HG03521 (cell line): ENCODE measurements around the gene DOK5.
"Not testable (repeated sequence)": the region's sequence is repeated elsewhere in the genome, so short reads cannot be mapped to it uniquely, and the experiment has no call there.

Source experiments
- ATAC-seq: cut with Tn5 transposase; IDR thresholded peaks from one replicate; pipeline ENCODE4 v1.9.1; 2021; ENCODE audit warnings: mild to moderate bottlenecking, moderate library complexity; ENCODE audit not compliant: unreplicated experiment

The DOK5 gene

DNA sequence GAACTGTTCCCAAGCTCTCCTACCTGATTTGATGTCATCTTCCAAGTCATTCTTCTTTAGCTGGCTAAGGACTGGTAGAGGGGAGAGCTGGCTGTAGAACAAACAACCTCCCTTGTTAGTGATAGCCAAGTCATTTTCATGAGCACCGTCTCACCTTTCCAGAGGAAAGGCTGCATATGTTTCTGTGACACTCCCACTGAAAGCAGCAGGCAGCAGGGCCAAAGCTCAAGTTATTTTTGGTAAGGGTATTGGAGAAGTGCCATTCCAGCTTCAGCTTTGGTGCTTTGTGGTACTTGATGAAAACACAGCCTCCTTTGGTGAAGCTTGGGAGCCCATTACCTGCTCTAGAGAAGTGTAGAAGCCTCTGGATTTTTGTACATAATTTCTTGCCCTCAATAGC lies 5.4 kb upstream of the DOK5 start:
- no peak for ATAC-seq

DNA sequence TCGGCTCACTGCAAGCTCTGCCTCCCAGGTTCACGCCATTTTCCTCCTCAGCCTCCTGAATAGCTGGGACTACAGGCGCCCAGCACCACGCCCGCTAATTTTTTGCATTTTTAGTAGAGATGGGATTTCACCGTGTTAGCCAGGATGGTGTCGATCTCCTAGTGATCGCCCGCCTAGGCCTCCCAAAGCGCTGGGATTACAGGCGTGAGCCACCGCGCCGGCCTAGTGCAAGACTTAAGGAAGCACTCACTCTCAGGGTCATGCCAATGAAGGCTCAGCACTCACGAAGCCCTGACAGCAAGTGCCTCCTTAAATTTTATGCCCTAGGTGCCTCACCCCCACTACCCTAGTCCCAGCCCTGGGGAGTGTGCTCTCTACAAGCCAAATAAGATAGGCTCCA lies 4.7 kb upstream of the DOK5 start:
- ATAC-seq, result no peak

DNA sequence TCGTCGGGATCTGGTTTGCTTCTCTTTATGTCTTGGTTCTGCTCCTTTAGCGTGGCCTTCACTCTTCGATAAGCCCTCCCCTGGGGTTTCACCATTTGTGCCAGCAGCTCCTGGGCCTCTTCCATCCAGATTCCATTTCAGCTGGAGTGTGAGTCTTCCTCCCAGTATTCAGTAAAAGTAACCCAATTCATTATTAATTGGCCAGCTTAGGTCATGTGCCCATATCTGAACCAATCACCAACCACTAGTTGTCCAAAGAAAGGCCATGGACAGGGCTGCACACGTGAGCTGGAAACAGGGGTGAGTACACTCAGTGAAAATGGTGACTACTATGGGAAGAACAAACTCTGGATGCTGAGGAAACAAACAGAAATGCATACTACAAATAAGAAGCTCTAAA lies 2.8 kb upstream of the DOK5 start:
- ATAC-seq, result no peak

DNA sequence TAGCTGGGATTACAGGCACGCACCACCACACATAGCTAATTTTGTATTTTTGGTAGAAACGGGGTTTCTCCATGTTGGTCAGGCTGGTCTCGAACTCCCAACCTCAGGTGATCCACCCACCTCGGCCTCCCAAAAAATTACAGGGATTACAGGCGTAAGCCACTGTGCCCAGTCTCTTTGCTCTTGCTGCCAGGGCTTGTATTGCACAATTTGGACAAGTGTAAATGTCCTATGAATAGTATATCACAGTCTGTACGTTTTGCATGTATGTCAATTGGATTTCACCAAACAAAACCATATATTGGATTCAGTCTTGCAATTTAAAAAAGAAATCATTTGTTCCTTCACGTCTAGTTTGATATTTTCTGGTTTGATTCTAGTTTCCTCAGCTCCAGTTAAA lies 2.1 kb upstream of the DOK5 start:
- ATAC-seq, result no peak

DNA sequence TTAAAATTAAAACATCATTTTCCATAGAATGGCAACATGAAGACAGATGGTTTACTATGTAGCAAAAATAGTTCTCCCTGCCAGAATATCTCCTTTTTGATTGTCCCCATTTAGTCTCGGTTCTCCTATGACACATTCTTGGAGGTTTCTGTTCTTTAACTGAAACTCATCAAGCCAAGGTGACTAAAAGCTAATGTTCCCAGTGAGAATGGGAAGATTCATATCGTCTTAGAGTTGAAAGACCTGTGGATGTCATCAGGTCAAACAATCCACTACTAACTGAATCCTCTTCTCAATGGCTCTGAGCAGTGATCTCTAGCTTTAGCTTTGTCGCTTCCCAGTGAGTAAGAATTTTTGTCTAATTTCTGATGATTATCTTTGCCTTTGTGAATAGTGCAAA lies 1.3 kb upstream of the DOK5 start:
- ATAC-seq, result no peak

DNA sequence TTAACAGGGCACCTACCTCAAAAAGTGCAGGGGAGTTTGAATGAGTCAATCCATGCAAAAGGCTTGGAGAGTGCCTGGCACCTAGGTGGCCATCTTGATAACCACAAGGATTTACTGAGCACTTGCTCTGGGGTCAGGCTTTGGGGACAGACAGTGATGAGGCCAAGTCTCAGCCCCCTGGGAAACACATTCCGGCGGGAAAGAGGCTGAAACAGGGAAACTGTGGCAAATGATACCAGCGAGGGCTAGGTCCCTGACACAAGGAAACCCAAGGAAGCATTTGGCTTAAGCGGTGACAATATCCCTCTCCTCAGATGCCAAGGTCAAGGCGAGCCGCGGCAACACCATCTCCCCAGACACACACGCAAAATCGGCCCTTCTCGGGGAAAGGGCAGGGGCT lies 527 bp upstream of the DOK5 start:
- ATAC-seq, result no peak

DNA sequence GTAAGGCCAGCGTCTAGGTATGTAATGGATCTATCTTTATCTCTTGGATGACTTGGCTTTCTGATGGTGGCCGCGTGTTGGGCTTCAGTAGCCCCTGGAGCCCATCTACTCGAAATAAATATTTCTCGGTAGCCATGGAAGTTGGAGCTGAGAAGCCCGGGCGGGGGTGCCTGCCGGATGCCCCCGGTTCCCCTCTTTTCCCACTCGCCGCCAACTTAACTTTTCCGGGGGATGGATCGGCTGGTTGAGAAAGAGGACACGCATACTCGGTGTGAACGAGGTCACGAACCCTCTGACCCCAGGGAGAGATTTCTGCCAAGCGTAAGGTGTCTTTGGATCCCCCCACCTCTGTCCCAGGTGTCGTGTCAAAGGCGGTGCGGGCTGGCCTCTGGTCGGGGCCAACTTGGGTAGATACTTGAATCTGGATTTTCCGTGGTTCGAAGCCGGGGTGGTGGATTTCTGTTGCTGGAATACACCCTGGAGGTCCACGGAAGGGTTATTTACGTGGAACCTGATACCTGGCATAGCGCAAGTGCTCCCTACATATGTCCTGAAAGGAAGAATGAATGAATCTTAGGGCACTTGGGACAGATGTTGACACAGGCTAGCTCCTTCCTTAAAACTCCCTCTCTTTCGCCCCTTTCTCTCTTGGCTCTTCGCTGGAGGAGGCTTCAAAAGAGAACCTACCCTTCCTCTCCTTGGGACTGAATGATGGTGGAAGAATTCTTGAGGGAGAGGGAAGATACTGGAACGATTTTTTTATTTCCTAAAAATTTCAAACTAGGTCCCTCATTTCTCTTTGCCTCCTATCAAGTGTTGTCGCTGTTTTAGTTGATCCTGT lies 996 bp downstream of the DOK5 start:
- no peak for ATAC-seq

DNA sequence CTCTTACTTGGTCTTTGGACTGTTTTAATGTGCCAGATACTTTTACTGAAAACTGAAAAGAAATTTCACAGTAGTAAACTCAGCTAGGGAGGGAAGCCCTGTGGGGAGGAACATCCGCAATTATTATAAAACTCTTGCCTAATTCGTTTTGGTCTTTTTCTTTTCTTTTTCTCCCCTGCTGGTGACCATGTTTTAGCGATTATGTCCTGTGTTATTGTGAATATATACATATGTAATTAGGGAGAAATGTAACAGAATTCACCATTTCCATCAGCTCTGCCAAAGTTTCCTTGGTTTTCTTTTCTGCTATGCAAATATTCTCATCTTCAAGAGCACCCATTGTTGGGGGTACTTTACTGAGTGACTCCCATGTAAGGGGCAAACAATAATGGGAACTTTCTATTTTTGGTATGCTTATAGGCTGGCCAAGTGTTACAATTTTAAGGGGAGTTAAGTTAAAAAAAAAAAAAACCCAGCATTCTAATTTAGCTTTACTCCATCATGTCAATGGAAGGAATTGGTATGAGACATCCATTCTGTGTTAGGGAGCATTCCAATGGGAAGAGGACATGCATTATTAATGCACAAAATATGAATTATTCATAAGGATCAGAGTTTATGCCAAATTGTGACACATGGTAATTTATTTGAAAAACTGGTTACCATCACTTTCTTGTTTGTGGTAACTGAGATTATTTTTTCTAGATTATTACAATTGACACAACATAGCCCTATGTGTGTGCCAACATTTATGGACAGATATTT lies 2.0 kb downstream of the DOK5 start:
- no peak for ATAC-seq

DNA sequence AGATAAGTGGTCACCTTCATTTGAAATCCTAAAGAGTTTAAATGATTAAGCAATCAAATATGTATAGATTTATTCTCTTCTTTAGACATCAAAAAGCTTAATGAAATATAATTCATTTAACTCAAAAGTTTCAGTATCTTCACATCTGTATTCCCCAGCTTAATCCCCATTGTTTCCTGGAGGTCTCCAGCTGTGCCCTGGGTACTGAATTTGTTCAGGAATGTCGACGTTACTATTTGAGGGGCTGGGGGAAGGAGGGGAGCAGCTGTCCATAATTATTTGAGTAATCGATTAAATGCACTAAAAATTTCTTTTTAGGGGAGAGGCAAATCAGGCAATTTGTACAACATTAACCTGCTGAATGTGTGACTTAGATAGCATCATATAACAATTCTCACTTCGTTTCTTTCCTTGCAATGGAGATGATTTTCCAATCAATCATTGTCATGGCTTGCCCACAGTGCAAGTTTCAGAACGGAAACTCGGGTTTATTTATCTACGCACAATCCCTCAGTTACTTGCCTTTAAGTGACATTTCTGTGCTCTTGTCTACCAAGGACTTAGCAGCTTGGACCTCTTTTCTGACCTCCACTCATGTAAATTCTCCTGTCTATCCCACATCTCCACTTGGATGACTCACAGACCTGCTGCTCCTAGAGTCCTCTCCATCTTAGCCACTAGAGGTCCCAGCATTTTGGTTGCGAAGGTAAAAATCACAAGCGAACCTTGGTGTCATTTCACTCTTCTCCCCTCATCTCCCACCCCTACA lies 3.9 kb downstream of the DOK5 start:
- ATAC-seq, result no peak

DNA sequence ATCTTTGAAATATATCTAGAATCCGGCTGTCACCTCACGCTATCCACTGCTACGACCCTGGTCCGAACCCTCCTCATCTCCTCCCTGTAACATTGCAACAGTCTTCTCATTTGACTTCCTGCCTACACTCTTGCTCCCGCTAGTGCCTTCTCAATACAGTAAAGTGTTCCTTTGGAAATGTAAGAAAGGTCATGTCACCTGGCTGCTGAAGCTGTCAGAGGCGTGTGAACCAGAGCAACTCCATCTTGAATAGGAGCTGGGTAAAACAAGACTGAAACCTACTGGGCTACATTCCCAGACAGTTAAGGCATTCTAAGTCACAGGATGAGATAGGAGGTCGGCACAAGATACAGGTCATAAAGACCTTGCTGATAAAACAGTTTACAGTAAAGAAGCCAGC lies 4.5 kb downstream of the DOK5 start:
- not testable (repeated sequence) for ATAC-seq

DNA sequence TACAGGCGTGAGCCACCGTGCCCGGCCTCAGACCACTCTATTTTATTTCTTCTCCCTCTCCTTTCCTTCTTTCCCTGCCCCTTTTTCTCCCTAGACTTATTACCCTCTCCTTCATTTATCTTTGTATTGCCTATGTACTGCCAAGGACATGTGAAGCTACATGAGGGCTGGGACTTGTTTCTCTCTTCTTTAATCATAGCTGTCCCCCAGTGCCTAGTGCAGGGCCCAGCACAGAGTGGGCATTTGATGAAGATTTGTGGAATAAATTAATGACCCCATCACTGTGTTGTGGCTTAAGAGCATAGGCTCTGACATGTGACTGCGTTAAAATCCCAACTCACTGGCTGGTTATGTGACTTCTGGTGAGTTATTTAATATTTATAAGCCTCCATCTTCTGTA lies 6.0 kb downstream of the DOK5 start:
- no peak for ATAC-seq

DNA sequence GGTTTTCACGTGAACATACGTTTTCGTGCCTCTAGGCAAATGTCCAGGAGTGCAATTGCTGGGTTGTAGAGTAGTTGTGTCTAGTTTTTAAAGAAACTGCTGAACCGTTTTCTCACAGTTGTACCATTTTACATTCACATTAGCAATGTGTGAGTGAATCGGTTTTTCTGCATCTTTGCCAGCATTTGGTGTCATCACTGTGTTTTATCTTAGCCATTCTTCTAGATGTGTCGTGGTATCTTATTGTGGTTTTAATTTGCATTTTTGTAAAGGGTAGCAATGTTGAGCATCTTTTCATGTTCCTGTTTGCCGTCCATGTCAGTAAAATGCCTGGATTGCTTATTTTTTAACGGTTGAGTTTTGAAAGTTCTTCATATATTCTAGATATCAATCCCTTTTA lies 10.2 kb downstream of the DOK5 start:
- ATAC-seq, result no peak

DNA sequence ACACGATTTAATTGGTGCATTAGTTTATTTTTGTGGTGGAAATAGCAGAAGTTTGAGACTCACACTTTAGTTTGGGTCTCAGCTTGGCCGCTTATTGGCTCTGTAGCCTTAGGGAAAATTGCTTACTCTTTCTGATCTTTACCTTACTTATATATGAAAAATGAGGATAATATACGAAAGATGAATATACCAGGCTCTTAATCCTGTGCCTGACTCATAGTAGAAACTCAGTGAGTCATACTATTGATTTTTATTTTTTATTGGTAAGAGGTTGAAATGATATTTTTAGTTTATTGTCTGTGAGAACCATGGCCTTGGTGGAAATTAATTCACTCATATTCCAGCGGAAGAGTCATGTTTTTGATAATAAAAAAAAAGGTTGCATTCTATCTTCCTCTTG lies 11.2 kb downstream of the DOK5 start:
- ATAC-seq, result no peak

DNA sequence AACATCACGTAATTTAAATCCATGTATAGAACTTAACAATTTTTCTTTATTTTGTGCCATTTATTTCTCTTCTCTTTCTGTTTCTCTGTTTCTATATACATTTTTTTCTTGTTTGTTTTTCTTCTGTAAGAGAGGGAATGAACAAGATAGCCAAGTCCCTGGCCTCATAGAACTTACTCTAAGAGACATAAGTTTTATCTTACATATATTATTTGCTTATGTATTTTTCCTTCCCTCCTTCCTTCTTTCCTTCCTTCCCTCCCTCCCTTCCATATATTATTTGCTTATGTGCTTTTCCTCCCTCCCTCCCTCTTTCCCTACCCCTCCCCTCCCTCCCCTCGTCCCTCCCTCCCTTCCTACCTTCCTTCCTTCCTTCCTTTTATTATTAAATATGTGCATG lies 13.0 kb downstream of the DOK5 start:
- ATAC-seq, result no peak

DNA sequence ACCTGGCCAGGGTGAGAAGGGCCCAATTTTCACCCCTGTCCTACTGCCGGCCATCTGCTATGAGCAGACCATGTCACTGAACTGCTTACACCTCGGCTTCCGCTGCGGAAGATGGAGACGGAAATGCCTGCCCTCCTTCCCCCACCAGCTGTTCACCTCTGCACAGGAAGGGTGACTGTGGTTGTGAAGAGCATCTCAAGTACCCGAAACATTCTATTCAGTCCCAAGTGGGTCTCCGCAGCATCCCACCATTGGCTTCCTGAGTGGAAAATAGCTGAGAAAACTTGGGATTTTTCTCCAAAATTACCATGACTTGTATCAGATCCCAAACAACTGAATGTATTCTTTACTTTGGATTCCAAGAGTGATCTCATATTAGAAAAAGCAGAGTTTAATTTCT lies 16.1 kb downstream of the DOK5 start:
- ATAC-seq, result no peak

DNA sequence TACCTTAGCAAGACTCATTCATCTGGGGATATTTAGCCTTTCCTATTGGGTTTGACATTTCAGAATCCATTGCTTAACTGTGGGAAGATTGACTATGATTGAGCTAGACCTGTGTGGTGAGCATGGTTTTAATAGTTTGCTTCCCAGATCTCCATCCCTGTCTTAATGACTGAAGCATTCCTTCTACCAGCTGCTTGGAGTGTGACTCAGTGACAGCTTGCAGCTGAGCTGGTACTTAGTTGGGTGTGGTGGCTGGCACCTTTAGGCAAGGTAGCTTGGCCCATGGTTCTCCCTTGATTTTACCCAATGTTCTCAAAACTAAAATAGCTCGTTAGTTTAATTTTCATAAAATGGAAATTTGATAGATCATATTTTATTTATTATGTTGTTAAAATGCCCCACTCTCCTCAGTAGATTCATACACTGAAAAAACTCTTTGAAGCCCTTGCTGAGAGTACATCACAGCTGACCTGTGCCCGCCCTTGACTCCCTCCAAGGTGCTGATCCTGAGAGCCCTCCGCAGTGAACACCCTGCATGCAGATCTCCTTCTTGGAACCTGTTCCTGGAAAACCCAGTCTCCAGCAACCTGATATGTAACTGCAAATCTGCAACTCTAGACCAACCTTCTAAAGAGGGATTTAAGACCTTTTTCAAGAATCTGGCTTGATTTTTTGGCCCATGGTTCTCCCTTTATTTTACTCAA lies 19.1 kb downstream of the DOK5 start:
- no peak for ATAC-seq

DNA sequence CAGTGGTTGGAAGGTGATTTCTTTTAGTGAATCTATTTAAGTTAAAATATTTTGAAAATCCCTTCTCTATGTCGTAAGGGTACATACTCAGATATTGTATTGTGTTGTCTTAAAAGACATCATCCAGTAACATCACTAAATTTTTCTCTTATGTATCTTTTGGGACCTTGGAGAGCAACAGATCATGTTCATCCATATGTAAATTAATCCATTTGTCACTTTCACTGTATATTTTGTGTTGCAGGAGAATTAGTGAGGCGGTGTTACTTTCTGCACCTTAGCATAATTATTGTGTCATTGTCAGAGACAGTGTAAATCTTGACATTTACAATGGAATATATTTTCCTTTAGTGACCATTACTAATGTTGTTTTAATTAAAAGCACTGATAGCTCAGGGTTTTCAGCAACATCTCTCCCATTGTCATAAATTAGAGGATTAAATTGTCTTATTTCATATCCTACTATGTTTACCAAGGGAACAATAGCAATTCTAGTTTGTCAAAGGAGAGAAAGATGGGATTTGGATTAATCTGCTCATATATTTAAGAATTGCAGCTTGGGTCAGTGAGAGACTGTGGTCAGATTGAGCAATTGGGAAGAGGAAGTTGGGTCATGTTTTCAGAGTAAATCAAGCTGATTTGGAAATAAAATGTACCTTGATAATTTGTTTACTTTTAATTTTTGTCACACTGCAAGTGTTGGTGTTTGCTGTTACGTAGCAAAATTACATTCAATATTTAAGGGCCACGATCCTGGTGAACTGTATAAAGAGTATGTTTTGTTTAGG lies 22.7 kb downstream of the DOK5 start:
- no peak for ATAC-seq

DNA sequence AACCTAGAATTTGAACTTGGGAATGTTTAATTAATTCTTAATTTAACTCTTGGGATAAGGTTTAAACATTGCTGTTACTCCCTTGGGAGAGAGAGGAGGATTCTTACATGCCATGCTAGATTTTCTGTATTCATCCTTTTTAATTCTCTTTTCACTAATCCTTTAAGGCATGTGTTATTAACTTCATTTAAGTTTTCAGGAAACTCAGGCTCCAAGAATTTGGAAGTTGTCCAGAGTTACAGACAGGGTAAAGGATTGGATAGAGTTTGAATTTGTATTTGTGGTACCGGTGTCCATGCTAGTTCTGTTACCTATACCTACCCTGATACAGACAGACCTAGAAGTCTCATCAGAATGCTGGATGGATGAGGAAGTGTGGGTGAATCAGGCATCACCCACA lies 23.7 kb downstream of the DOK5 start:
- no peak for ATAC-seq

DNA sequence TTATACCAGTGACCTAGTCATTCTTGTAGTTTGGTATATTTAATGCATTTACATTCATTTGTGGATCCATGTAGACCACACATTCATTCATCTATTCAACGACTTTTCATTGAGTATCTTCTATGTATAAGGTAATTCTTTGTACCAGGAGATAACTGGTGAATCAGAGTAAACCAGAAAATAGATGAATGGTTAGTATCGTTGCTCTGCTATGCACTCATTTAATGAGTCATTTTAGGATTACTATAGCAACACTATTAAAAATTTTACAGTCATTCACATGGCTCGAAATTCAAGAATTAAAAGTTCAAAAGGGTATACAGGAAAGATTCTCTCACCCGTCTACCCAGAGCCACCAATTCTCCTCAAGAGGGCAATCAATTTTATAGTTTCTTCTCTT lies 26.8 kb downstream of the DOK5 start:
- ATAC-seq, result no peak

DNA sequence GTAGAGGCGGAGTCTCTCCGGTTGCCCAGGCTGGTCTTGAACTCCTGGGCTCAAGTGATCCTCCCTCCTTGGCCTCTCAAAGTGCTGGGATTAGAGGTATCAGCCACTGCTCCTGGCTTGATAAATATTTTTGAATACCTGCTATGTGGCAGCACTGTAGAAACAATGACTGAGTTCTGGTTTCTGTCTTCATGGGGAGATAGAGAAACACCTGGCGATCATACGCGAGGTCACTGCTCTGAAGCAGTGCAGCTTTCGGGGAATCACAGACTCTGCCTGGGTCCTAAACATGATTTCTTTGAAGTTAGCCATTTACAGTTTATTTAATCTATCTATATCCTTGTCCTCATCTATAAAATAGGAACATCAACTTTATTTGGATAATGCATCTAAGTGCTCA lies 31.2 kb downstream of the DOK5 start:
- ATAC-seq, result no peak
